Astrocyte (in vitro differentiated cells and primary cell): Measurements from ENCODE around the gene STYX. TPM values are rescaled to one million over a fixed set of nuclear protein-coding genes. Genes with fewer than 3 reads are reported as not detected.

Experiments used
- DNase-seq: peaks from one replicate; pipeline ENCODE4 v3.0.0-alpha.2; 2010; ENCODE audit warnings: low read depth
- FAIRE-seq: peaks from 2 replicates; lab custom pipeline; 2011; peaks lifted over from hg19 to GRCh38; lab: Jason Lieb, UNC
- H2AFZ ChIP-seq: 2 replicates; pipeline ENCODE4 v1.6.0; 2012; ENCODE audit warnings: low read depth, low read length, inconsistent platforms
- H3K27ac ChIP-seq: 2 replicates; pipeline ENCODE4 v1.5.1; 2011; ENCODE audit warnings: low read depth, low read length, inconsistent platforms
- H3K27me3 ChIP-seq: 2 replicates; pipeline ENCODE4 v1.6.0; 2011; ENCODE audit warnings: low read length, inconsistent platforms; ENCODE audit not compliant: insufficient read depth
- H3K36me3 ChIP-seq: 2 replicates; pipeline ENCODE4 v1.5.1; 2011; ENCODE audit warnings: low read length, inconsistent platforms; ENCODE audit not compliant: insufficient read depth
- H3K4me1 ChIP-seq: 2 replicates; pipeline ENCODE4 v1.5.1; 2011; ENCODE audit warnings: low read length, inconsistent platforms; ENCODE audit not compliant: insufficient read depth
- H3K4me2 ChIP-seq: 2 replicates; pipeline ENCODE4 v1.6.0; 2012; ENCODE audit warnings: low read length, inconsistent platforms
- H3K4me3 ChIP-seq: 2 replicates; pipeline ENCODE4 v1.5.1; 2011; ENCODE audit warnings: low read depth, mild to moderate bottlenecking, low read length, inconsistent platforms; ENCODE audit not compliant: insufficient read depth
- H3K79me2 ChIP-seq: 2 replicates; pipeline ENCODE4 v1.6.0; 2012; ENCODE audit warnings: mild to moderate bottlenecking, low read length, inconsistent platforms; ENCODE audit not compliant: insufficient read depth
- H3K9ac ChIP-seq: 2 replicates; pipeline ENCODE4 v1.6.0; 2012; ENCODE audit warnings: mild to moderate bottlenecking, low read length, inconsistent platforms
- H3K9me3 ChIP-seq: 2 replicates; pipeline ENCODE4 v1.5.1; 2012; ENCODE audit warnings: low read depth, mild to moderate bottlenecking, low read length, inconsistent platforms; ENCODE audit not compliant: insufficient read depth
- H4K20me1 ChIP-seq: 2 replicates; pipeline ENCODE4 v1.6.0; 2012; ENCODE audit warnings: low read length, inconsistent platforms; ENCODE audit not compliant: insufficient read depth
- H3K27ac Mint-ChIP-seq: one replicate; pipeline ENCODE4 v1.8.0; 2021; ENCODE audit warnings: mild to moderate bottlenecking, mixed read lengths; ENCODE audit not compliant: unreplicated experiment
- H3K27me3 Mint-ChIP-seq: one replicate; pipeline ENCODE4 v1.8.0; 2021; ENCODE audit warnings: low read depth, mixed read lengths; ENCODE audit not compliant: unreplicated experiment
- H3K36me3 Mint-ChIP-seq: one replicate; pipeline ENCODE4 v1.8.0; 2021; ENCODE audit warnings: low read depth, mixed read lengths; ENCODE audit not compliant: unreplicated experiment
- H3K4me1 Mint-ChIP-seq: one replicate; pipeline ENCODE4 v1.8.0; 2021; ENCODE audit warnings: low read depth, mixed read lengths; ENCODE audit not compliant: unreplicated experiment
- H3K4me3 Mint-ChIP-seq: one replicate; pipeline ENCODE4 v1.8.0; 2021; ENCODE audit warnings: mild to moderate bottlenecking, moderate library complexity, mixed read lengths; ENCODE audit not compliant: unreplicated experiment
- H3K9me3 Mint-ChIP-seq: one replicate; pipeline ENCODE4 v1.8.0; 2021; ENCODE audit warnings: mild to moderate bottlenecking, mixed read lengths; ENCODE audit not compliant: unreplicated experiment
- EZH2 ChIP-seq: IDR thresholded peaks from 2 replicates; pipeline ENCODE4 v1.6.1; 2012; ENCODE audit warnings: mild to moderate bottlenecking, low read length, inconsistent platforms; ENCODE audit not compliant: insufficient read depth
- total RNA-seq: library from RNA; stranded (reverse); gene quantifications from 2 replicates; pipeline ENCODE4 v1.2.1, GENCODE V29; 2021
- TF ChIP-seq, protein P1 (sequence below): IDR thresholded peaks from 2 replicates; pipeline ENCODE4 v1.5.1; 2011; ENCODE audit warnings: low read depth, mild to moderate bottlenecking, inconsistent platforms, low read length, moderate library complexity; ENCODE audit not compliant: insufficient read depth

The STYX gene
- total RNA-seq, 1 donor from 2014 or later = 26.3 TPM

DNA sequence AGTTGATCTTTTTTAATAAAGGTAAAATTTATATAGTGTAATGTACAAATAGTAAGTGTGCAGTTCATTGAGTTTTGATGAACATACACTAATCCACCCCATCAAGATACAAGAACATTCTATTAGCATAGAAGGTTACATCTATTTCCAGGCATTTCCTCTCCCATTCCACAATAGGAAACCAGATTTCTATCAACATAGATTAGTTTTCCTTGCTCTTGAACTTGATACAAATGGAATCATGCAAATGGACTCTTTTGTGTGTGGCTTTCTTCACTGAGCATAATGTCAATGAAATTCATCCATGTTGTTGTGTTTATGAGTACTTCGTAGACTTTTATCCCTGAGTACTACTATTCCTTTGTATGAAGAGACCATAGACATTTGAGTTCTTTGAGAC lies 10.8 kb downstream of the STYX start:
- DNase-seq = no peak
- no peak for TF ChIP-seq EZH2
- TF ChIP-seq, protein P1, sequence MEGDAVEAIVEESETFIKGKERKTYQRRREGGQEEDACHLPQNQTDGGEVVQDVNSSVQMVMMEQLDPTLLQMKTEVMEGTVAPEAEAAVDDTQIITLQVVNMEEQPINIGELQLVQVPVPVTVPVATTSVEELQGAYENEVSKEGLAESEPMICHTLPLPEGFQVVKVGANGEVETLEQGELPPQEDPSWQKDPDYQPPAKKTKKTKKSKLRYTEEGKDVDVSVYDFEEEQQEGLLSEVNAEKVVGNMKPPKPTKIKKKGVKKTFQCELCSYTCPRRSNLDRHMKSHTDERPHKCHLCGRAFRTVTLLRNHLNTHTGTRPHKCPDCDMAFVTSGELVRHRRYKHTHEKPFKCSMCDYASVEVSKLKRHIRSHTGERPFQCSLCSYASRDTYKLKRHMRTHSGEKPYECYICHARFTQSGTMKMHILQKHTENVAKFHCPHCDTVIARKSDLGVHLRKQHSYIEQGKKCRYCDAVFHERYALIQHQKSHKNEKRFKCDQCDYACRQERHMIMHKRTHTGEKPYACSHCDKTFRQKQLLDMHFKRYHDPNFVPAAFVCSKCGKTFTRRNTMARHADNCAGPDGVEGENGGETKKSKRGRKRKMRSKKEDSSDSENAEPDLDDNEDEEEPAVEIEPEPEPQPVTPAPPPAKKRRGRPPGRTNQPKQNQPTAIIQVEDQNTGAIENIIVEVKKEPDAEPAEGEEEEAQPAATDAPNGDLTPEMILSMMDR = no peak
- peak; percentile 50 for FAIRE-seq
- no peak overlapping the region for H2AFZ ChIP-seq
- no peaks in the 10 kb centered on the region for H3K9me3 ChIP-seq
- H3K27ac ChIP-seq = no peak overlapping the region
- peaks cover 58% of the 10 kb centered on the region for H3K79me2 ChIP-seq
- peaks cover 4% of the 10 kb centered on the region for H3K36me3 Mint-ChIP-seq
- H3K4me1 ChIP-seq = peaks cover 5% of the 10 kb centered on the region
- no peaks in the 10 kb centered on the region for H3K27me3 Mint-ChIP-seq
- no peaks in the 10 kb centered on the region for H3K27me3 ChIP-seq
- H3K36me3 ChIP-seq = no peaks in the 10 kb centered on the region
- no peak overlapping the region for H3K4me2 ChIP-seq
- peaks cover 7% of the 10 kb centered on the region for H4K20me1 ChIP-seq
- peaks cover 18% of the 10 kb centered on the region for H3K4me1 Mint-ChIP-seq
- H3K4me3 ChIP-seq = no peak overlapping the region
- no peak overlapping the region for H3K27ac Mint-ChIP-seq
- no peak overlapping the region for H3K4me3 Mint-ChIP-seq
- no peaks in the 10 kb centered on the region for H3K9me3 Mint-ChIP-seq
- H3K9ac ChIP-seq = no peak overlapping the region

DNA sequence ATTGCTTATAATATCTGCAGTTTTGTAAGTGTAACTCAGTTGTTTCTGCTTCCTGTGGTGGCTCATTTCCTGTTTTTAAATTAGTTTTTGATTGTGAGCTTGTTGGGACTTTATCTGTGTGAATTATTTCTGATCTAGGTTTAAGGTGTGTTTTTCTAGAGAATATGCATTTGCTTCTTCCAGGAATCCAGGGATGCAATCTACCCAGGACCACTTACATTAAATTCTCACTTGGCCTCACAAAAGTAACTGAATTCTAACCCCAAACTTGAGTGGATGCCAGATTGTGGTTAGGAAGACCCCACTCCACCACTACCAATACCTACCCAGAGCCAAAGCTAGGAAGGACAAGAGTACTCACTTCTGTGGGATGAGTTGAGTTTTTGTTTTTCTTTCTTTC lies 11.9 kb downstream of the STYX start:
- Mint-ChIP-seq H3K27ac (no peak overlapping the region), H3K9me3 (no peaks in the 10 kb centered on the region), H3K4me1 (peaks cover 11% of the 10 kb centered on the region), H3K36me3 (peaks cover 4% of the 10 kb centered on the region), H3K4me3 (no peak overlapping the region), H3K27me3 (no peaks in the 10 kb centered on the region)
- Histone ChIP-seq H3K27ac (no peak overlapping the region), H3K9me3 (no peaks in the 10 kb centered on the region), H3K9ac (no peak overlapping the region), H3K4me3 (no peak overlapping the region), H3K27me3 (no peaks in the 10 kb centered on the region), H2AFZ (no peak overlapping the region), H3K79me2 (peaks cover 52% of the 10 kb centered on the region), H3K4me1 (peaks cover 5% of the 10 kb centered on the region), H3K36me3 (peaks cover 3% of the 10 kb centered on the region), H4K20me1 (peaks cover 3% of the 10 kb centered on the region), H3K4me2 (no peak overlapping the region)
- DNase-seq = no peak
- no peak for TF ChIP-seq EZH2
- TF ChIP-seq, protein P1 = no peak
- no peak for FAIRE-seq

DNA sequence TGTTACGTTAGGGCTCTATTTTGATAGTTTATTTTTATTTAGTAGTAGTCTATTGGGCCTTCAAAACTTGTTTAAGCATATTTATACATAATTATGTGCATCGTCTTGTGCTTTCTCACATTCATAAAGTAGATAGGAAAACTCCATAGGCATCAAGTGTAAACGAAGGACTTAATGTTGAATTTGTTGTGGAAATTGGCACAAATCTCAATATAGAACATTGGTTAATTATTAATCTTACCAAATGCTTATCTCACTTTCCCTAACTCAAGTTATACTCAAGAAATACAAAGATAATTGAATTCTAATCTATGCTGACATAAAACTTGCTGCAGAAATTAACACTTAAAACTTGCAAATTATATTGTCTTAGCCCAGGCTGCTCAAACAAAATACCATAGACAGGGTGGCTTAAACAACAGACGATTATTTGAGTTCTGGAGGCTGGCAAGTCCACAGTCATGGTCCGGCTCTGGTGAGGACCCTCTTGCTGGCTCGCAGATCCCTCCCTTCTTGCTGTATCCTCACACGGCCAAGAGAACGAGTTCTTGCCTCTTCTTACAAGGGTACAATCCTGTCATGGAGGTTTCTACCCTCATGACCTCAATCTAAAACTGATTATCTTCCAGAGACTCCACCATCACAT lies 18.8 kb downstream of the STYX start:
- Mint-ChIP-seq H3K27me3 (no peaks in the 10 kb centered on the region), H3K4me3 (no peak overlapping the region), H3K27ac (no peak overlapping the region), H3K36me3 (peaks cover 8% of the 10 kb centered on the region), H3K9me3 (no peaks in the 10 kb centered on the region), H3K4me1 (peaks cover 3% of the 10 kb centered on the region)
- Histone ChIP-seq H3K27me3 (no peaks in the 10 kb centered on the region), H3K9ac (no peak overlapping the region), H3K4me2 (no peak overlapping the region), H2AFZ (no peak overlapping the region), H4K20me1 (no peaks in the 10 kb centered on the region), H3K4me1 (no peaks in the 10 kb centered on the region), H3K27ac (no peak overlapping the region), H3K4me3 (no peak overlapping the region), H3K79me2 (peaks cover 8% of the 10 kb centered on the region), H3K36me3 (peaks cover 7% of the 10 kb centered on the region), H3K9me3 (no peaks in the 10 kb centered on the region)
- no peak for FAIRE-seq
- no peak for TF ChIP-seq EZH2
- TF ChIP-seq, protein P1 = no peak
- no peak for DNase-seq
